HepG2 (cell line): ENCODE measurements around the gene EGR1. TPM values are rescaled to one million over a fixed set of nuclear protein-coding genes. Genes with fewer than 3 reads are reported as not detected.

Source experiments
- CSRNP2 ChIP-seq: sonication (generic); formaldehyde crosslinking; conservative IDR thresholded peaks from 2 replicates; pipeline ENCODE4 v1.8.0; 2022; ENCODE audit warnings: low read depth, missing genetic modification reagents
- EZH2 ChIP-seq: conservative IDR thresholded peaks from 2 replicates; pipeline ENCODE4 v1.6.1; 2012; ENCODE audit warnings: mild to moderate bottlenecking, low read depth, low read length, moderate library complexity
- HNRNPL ChIP-seq: fragments of 200-400 bp; formaldehyde crosslinking; IDR thresholded peaks from 2 replicates; pipeline ENCODE4 v1.6.1; 2017; ENCODE audit warnings: mild to moderate bottlenecking, low read depth, low read length
- PATZ1 ChIP-seq: sonication (generic); formaldehyde crosslinking; IDR thresholded peaks from 2 replicates; pipeline ENCODE4 v1.4.0; 2020; ENCODE audit warnings: missing genetic modification reagents
- PPARG ChIP-seq: conservative IDR thresholded peaks from 2 replicates; pipeline ENCODE4 v1.6.1; 2016; ENCODE audit warnings: missing biosample characterization, missing genetic modification reagents
- TARDBP ChIP-seq: sonication (generic); formaldehyde crosslinking; IDR thresholded peaks from 2 replicates; pipeline ENCODE4 v1.8.0; 2022; ENCODE audit warnings: mild to moderate bottlenecking, missing genetic modification reagents
- TBL1XR1 ChIP-seq: fragments of 150-350 bp; IDR thresholded peaks from 2 replicates; pipeline ENCODE4 v1.6.1; 2014; ENCODE audit warnings: borderline replicate concordance, low read length; ENCODE audit not compliant: partially characterized antibody
- TBX2 ChIP-seq: sonication (generic); formaldehyde crosslinking; IDR thresholded peaks from 2 replicates; pipeline ENCODE4 v1.5.0; 2020; ENCODE audit warnings: missing genetic modification reagents, mild to moderate bottlenecking, borderline replicate concordance
- TRIM22 ChIP-seq: fragments of 450-650 bp; IDR thresholded peaks from 2 replicates; pipeline ENCODE4 v1.6.1; 2017
- ZNF20 ChIP-seq: sonication (generic); formaldehyde crosslinking; IDR thresholded peaks from 2 replicates; pipeline ENCODE4 v1.4.0; 2020; ENCODE audit warnings: mild to moderate bottlenecking, moderate library complexity, missing genetic modification reagents
- ZNF292 ChIP-seq: sonication (generic); formaldehyde crosslinking; IDR thresholded peaks from 2 replicates; pipeline ENCODE4 v1.8.1; 2022; ENCODE audit warnings: mild to moderate bottlenecking, low read depth, missing genetic modification reagents, borderline replicate concordance
- ZNF343 ChIP-seq: sonication (generic); formaldehyde crosslinking; IDR thresholded peaks from 2 replicates; pipeline ENCODE4 v1.4.0; 2020; ENCODE audit warnings: mild to moderate bottlenecking, missing genetic modification reagents
- polyA plus RNA-seq, 8 experiments: library from polyadenylated mRNA; depleted of rRNA in 3 of 8; stranded (reverse) in 7 of 8; unstranded in 1 of 8; fragments of >200 nt; fragmentation: Illumina TruSeq in 4 of 8; extraction: Trizol in 4 of 8; gene quantifications; 2 replicates each; pipeline versions ENCODE4 v1.2.1 to v1.2.3, GENCODE V29; 2011 to 2016; ENCODE audit warnings: low read depth in 4 of 8, missing spikeins in 1 of 8, mixed read lengths in 1 of 8; ENCODE audit not compliant: insufficient read depth in 1 of 8
- total RNA-seq, 5 experiments: library from RNA; depleted of rRNA; stranded (reverse); fragments of >200 nt; fragmentation: Illumina TruSeq; extraction: Trizol; gene quantifications; 2 replicates each; pipeline ENCODE4 v1.2.3, GENCODE V29; 2016; ENCODE audit warnings: low read depth in 1 of 5
- TF ChIP-seq, protein P1 (sequence below): sonication (generic); formaldehyde crosslinking; conservative IDR thresholded peaks from 2 replicates; pipeline ENCODE4 v1.4.0; 2020; ENCODE audit warnings: missing genetic modification reagents

Gene EGR1
- total and polyA plus RNA-seq, 2 of the 13 experiments (the other 11 are each of a cell fraction or from before 2014, with no cell fraction given): 4.1 to 4.5 TPM

DNA sequence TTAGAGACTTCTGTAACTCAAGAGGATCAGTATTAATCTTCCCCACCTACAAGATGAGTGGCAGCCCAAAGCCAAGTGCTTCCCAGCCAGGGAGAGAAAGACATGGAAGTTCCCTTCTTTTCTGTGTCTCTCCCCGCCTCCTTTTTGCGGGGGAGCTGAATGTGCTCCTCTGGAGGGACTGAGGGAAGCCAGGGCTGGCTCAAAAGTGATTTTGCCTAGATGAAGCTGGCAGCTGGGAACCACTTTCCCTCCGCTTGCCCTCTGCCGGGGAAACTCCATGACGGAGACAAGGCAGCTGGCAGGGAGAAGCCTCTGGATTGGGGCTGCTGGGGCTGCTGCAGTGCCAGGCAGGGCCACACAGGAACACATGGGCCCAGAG is 24.4 kb downstream of the EGR1 start (continued):
- TF ChIP-seq CSRNP2: no peak
- TF ChIP-seq TRIM22: no peak
- no peak for TF ChIP-seq PPARG (CRISPR knock-in tag)
- no peak for TF ChIP-seq TBL1XR1
- TF ChIP-seq, protein P1, sequence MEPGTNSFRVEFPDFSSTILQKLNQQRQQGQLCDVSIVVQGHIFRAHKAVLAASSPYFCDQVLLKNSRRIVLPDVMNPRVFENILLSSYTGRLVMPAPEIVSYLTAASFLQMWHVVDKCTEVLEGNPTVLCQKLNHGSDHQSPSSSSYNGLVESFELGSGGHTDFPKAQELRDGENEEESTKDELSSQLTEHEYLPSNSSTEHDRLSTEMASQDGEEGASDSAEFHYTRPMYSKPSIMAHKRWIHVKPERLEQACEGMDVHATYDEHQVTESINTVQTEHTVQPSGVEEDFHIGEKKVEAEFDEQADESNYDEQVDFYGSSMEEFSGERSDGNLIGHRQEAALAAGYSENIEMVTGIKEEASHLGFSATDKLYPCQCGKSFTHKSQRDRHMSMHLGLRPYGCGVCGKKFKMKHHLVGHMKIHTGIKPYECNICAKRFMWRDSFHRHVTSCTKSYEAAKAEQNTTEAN: no peak
- peak; percentile 12; the same call in 1 of the 2 replicates for TF ChIP-seq TARDBP (CRISPR knock-in tag)
- peak; percentile 2; the same call in 1 of the 2 replicates for TF ChIP-seq PATZ1 (CRISPR knock-in tag)
- TF ChIP-seq ZNF343 (CRISPR knock-in tag): no peak
- TF ChIP-seq EZH2: no peak; the same call in 1 of the 2 replicates
- peak; percentile 71; the same call in 1 of the 2 replicates for TF ChIP-seq HNRNPL
- TF ChIP-seq ZNF292: no peak
- TF ChIP-seq TBX2 (CRISPR knock-in tag): no peak; the same call in 1 of the 2 replicates
- TF ChIP-seq ZNF20 (CRISPR knock-in tag): no peak
